ENCODE results near the gene PRKAG2.

GRCh38 chr7:151644554-151644953, 232.4 kb downstream of the PRKAG2 start:
- TF ChIP-seq POLR2A (IDR thresholded peaks at IDR 0.05) (no peak), CTCF (IDR thresholded peaks at IDR 0.05) (no peak)

All from thyroid gland (tissue), 4 donors.